WTC11 (cell line): ENCODE data around the gene NRN1L.

Source experiments
- ATF3 ChIP-seq: sonication (generic); formaldehyde crosslinking; conservative IDR thresholded peaks from 2 replicates; pipeline ENCODE4 v1.8.1; 2022; ENCODE audit warnings: mild to moderate bottlenecking, missing genetic modification reagents
- CREB1 ChIP-seq: sonication (generic); formaldehyde crosslinking; IDR thresholded peaks from 2 replicates; pipeline ENCODE4 v1.8.0; 2023; ENCODE audit warnings: mild to moderate bottlenecking, missing genetic modification reagents
- E2F4 ChIP-seq: sonication (generic); formaldehyde crosslinking; IDR thresholded peaks from 2 replicates; pipeline ENCODE4 v1.8.1; 2022; ENCODE audit warnings: low read depth, mild to moderate bottlenecking, moderate library complexity, missing genetic modification reagents, borderline replicate concordance
- ETV6 ChIP-seq: sonication (generic); formaldehyde crosslinking; IDR thresholded peaks from 2 replicates; pipeline ENCODE4 v1.8.1; 2022; ENCODE audit warnings: mild to moderate bottlenecking, missing genetic modification reagents
- FOXP4 ChIP-seq: sonication (generic); formaldehyde crosslinking; IDR thresholded peaks from 2 replicates; pipeline ENCODE4 v1.8.0; 2022; ENCODE audit warnings: mild to moderate bottlenecking, missing genetic modification reagents
- NR1H2 ChIP-seq: sonication (generic); formaldehyde crosslinking; IDR thresholded peaks from 2 replicates; pipeline ENCODE4 v1.9.0; 2021; ENCODE audit warnings: mild to moderate bottlenecking, moderate library complexity, missing genetic modification reagents
- SMAD3 ChIP-seq: sonication (generic); formaldehyde crosslinking; IDR thresholded peaks from 2 replicates; pipeline ENCODE4 v1.8.0; 2022; ENCODE audit warnings: missing genetic modification reagents, mild to moderate bottlenecking, borderline replicate concordance
- TCF7 ChIP-seq: sonication (generic); formaldehyde crosslinking; IDR thresholded peaks from 2 replicates; pipeline ENCODE4 v1.8.0; 2022; ENCODE audit warnings: mild to moderate bottlenecking, low read depth, missing genetic modification reagents, moderate library complexity
- TP53 ChIP-seq: sonication (generic); formaldehyde crosslinking; IDR thresholded peaks from 2 replicates; pipeline ENCODE4 v1.8.1; 2023; ENCODE audit warnings: mild to moderate bottlenecking, missing genetic modification reagents
- ZNF512 ChIP-seq: sonication (generic); formaldehyde crosslinking; IDR thresholded peaks from 2 replicates; pipeline ENCODE4 v1.8.1; 2022; ENCODE audit warnings: missing genetic modification reagents, borderline replicate concordance
- TF ChIP-seq, protein P1 (sequence below): fragments of 200-600 bp; IDR thresholded peaks from 2 replicates; pipeline ENCODE4 v1.8.0; 2022; ENCODE audit warnings: antibody characterized with exemption

DNA sequence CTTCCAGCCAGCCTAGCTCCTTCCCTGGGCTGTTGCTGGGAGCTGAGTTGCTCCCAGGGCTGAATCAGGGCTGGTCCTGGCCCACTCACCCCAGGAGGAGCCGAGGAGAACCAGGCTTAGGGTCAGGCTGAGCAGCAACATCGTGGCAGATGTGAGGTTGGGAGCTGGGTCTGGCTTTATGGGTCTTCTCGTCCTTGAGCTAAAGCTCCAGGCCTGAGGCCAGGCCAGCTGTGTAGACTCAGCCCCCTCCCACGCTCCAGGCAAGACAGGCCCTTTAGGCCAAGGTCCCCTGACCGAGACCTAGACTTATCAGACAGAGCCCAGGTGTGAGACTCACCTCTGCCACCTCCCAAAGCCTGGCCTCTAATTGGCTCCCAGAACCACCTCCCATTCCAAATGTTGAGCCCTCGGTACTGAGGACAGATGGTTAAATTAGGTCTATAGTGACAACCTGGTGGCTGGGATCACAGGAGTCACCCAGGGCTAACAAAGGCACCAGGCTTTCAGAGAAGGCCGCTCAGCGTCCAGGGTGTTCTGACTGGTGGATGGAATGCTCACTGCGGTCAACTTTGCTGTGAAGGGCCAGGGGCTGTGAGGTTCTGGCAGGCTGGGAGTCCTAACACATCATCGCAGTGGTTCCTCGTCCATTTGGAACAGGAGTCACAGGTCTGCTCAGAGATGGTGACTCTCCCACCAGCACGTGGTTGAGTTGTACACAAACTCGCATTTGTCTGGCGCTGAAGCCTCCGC, 47.2 kb downstream of the NRN1L start, which contains the start of gene CTRL:
- TF ChIP-seq FOXP4 (CRISPR knock-in tag) (no peak), E2F4 (CRISPR knock-in tag) (no peak), ZNF512 (CRISPR knock-in tag) (no peak), ETV6 (CRISPR knock-in tag) (no peak), ATF3 (CRISPR knock-in tag) (no peak), NR1H2 (CRISPR knock-in tag) (no peak), SMAD3 (no peak), CREB1 (CRISPR knock-in tag) (no peak), TP53 (CRISPR knock-in tag) (no peak), TCF7 (CRISPR knock-in tag) (no peak)
- TF ChIP-seq, protein P1, sequence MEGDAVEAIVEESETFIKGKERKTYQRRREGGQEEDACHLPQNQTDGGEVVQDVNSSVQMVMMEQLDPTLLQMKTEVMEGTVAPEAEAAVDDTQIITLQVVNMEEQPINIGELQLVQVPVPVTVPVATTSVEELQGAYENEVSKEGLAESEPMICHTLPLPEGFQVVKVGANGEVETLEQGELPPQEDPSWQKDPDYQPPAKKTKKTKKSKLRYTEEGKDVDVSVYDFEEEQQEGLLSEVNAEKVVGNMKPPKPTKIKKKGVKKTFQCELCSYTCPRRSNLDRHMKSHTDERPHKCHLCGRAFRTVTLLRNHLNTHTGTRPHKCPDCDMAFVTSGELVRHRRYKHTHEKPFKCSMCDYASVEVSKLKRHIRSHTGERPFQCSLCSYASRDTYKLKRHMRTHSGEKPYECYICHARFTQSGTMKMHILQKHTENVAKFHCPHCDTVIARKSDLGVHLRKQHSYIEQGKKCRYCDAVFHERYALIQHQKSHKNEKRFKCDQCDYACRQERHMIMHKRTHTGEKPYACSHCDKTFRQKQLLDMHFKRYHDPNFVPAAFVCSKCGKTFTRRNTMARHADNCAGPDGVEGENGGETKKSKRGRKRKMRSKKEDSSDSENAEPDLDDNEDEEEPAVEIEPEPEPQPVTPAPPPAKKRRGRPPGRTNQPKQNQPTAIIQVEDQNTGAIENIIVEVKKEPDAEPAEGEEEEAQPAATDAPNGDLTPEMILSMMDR, result no peak
